Measurements from ENCODE around the gene CKMT1B.

- TF ChIP-seq ZFP3 (CRISPR knock-in tag; IDR thresholded peaks at IDR 0.05) (no peak), CSRNP3 (CRISPR knock-in tag; IDR thresholded peaks at IDR 0.05) (no peak), ZNF8 (CRISPR knock-in tag; IDR thresholded peaks at IDR 0.05) (no peak), RARB (CRISPR knock-in tag; IDR thresholded peaks at IDR 0.05) (no peak), TCF4 (CRISPR knock-in tag; IDR thresholded peaks at IDR 0.05; ENCODE audit: borderline replicate concordance) (no peak), ZNF70 (CRISPR knock-in tag; IDR thresholded peaks at IDR 0.05) (no peak), OSR1 (CRISPR knock-in tag; IDR thresholded peaks at IDR 0.05) (no peak), PATZ1 (CRISPR knock-in tag; IDR thresholded peaks at IDR 0.05; ENCODE audit: borderline replicate concordance) (no peak), GLIS3 (CRISPR knock-in tag; IDR thresholded peaks at IDR 0.05) (no peak)
Observed at GRCh38 chr15:43552256-43552655, 41.6 kb upstream of the CKMT1B start.

All from SK-N-SH treated with all-trans-retinoic acid at 6 μM for 48 hours (cell line).